Activated T-helper 9 cell treated with anti-CD3 and anti-CD28 coated beads, Interleukin-2, amount 50 U/mL, for 16 hours (primary cell): ENCODE results near the gene BTBD18.

ENCODE experiments used
- DNase-seq: peaks from one replicate; pipeline ENCODE4 v3.0.0-alpha.2; 2020; ENCODE audit warnings: low read depth

Gene BTBD18

DNA sequence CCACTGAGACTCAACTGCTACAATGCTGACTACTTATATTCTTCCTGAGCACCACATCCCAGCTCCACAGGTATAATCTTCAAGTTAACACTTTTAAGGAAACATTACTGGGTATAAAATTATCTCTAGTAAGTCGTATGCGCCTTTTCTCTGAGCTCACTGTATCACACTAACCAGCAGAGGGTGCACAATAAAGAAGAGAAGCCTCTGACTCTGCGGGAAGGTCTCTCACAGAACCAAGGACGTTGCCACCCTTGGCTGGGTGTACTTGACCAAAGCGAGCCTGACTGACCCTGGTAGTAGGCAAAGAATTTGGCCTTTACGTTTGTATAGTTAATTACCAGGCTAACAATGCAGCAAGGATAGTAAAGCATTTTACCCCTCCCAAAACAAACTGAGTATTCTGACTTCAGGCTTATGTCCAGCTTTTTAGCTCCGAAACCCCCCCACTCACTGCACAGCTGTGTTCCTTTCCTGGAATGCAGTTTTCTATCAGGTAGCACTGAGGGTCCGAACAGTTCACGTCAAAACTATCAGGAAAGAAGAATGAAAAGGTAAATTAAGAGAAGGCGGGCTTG is at the start of gene BTBD18:
BTBD18 (minus strand) TSS at position 144 of the 578 bp plus-strand sequence. CDS start 631 bp downstream, outside the sequence.
- DNase-seq, result no peak

GRCh38 chr11:57801183-57801485 is 49.5 kb upstream of the BTBD18 start:
- no peak for DNase-seq

DNA sequence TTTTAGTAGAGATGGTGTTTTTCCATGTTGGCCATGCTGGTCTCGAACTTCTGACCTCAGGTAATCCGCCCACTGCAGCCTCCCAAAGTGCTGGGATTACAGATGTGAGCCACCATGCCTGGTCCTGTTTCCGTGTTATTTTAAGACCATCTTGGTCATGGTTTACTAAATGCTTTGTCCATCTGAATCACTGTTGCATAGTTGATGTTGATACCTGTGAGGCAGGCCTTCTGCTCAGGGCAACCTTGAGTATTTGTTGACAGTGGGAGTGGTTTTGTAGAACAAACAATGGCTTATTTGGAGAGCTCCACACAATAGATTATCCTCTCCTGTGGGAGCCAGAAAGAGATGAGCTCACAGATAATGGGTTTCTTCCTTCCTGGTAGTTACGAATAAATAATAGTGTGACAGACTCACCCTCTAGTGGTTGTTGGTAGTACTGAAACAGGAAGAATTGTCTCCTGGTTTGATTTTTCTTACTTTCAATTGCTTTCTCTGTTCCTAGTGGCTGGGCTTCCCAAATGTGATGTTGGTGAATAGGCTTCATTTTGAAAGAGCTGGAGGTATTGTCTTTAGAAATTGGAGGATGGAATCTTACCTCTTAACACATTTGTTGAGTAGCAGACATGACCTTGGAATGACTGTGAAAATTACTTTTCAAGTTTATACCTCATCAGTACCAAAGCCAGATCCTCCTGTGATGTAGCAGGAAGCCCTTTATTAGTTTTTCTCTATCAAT is 49.0 kb upstream of the BTBD18 start:
- DNase-seq, result no peak

- DNase-seq, result no peak
These were observed 47.4 kb upstream of the BTBD18 start for GRCh38 chr11:57798905-57799559.

- no peak for DNase-seq
These were observed 41.9 kb upstream of the BTBD18 start for GRCh38 chr11:57793351-57794115.

- DNase-seq, result no peak
These were observed 41.3 kb upstream of the BTBD18 start for GRCh38 chr11:57792870-57793269.

- peak; percentile 72 for DNase-seq
These were observed 40.5 kb upstream of the BTBD18 start for GRCh38 chr11:57792060-57792541.

- DNase-seq, result no peak
These were observed 39.9 kb upstream of the BTBD18 start for GRCh38 chr11:57791321-57792059.

DNA sequence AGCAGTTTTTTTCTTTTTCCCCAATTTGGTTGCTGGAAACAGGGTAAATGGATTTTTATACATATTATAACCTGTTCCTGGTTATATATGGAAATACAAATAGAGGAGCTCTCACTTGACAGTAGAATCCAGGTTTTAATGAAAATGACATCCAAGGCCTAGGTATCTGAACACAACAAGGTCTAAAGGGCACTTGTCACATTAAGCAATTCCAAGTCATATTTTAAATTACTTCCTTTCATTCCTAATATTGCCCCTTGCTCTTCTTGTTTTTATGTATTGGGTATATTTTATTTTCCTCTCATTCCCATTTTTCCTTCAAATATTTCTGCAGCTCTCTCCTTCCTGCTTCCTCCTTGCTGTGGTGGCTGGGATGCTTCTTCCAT is 37.1 kb upstream of the BTBD18 start:
- no peak for DNase-seq

- DNase-seq, result no peak
These were observed 36.5 kb upstream of the BTBD18 start for GRCh38 chr11:57787920-57788702.

DNA sequence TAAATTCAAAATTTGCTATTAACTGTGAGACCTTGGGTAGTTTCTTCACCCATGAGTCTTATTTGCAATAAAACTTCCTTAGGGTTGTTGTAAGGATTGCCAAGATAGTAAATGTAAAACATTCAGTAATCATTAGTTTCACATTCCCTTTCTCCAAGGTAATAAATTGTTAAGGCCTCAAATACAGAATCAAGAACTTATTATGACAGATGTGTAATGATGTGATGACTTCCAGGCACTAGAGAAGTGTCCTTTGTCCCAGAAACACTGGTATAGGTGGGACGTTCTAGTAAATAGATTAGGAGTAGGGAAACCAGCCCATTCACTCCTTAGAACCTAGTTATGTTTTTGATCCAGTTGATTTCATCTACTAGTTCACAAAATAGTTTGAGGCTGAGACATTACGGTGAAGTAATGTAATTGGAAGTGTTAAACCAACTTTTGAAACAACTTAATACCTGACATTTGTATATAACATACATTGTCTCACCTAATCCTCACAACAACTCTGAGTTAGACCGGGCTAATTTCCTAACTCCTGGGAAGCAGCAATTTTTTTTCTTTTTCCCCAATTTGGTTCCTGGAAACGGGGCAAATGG is 35.5 kb upstream of the BTBD18 start:
- DNase-seq, result no peak

DNA sequence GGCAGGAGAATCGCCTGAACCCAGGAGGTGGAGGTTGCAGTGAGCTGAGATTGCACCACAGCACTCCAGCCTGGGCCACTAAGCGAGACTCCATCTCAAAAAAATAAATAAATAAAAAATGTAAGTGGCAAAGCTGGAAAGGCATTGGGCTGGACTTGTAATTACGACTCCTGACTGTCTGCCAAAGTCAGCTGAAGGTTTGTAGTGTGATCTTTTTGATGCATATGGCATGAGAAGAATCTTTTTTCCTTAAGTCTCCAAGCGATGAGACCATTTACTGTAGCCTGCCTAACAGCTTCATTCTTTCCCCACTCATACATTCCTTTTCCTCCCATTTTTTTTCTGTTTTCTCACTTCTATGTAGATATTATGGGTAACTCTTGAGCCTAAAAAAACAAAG is 34.8 kb upstream of the BTBD18 start:
- no peak for DNase-seq

DNA sequence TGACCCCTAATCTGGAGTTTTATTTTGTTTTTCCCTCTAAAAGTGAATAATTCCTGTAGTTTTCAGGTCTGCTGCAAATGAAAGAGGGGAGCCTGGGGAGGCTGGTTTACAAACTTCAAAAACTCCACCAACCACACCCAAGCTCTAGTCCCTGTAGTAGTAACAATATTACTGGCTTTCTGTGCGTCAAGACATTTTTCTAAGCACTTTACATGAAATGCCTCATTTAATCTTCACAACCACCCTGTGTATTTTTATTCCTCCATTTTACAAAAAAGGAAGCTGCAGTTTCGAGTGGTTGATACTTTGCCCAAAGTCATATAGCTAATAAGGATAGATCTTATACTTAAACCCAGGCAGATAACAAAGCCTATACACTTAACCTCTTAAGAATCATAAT is 33.5 kb upstream of the BTBD18 start:
- DNase-seq, result no peak

DNA sequence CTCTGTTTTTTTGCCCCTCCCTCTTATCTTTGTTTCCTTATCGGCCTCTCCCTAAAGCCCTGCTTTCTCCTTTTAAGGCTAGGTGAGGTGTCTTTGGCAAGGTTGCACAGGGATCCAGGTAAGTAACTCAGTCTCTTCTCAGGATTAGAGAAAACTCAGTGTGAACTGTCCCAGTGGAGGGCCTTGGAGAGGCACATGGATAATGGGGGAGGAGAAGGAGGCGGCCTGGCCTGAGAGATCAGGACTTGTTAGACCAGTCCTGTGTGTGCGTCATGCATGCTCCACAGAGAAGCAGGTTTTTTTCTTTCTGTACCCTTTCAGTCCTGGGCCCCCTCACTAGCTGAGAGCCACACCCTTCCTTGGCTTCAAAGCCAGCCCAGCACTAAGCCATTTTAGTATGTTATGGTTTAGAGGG is 29.9 kb upstream of the BTBD18 start:
- no peak for DNase-seq

- DNase-seq, result no peak
These were observed 27.7 kb upstream of the BTBD18 start for GRCh38 chr11:57779276-57779675.

GRCh38 chr11:57778318-57779037 is 26.9 kb upstream of the BTBD18 start:
- no peak for DNase-seq

DNA sequence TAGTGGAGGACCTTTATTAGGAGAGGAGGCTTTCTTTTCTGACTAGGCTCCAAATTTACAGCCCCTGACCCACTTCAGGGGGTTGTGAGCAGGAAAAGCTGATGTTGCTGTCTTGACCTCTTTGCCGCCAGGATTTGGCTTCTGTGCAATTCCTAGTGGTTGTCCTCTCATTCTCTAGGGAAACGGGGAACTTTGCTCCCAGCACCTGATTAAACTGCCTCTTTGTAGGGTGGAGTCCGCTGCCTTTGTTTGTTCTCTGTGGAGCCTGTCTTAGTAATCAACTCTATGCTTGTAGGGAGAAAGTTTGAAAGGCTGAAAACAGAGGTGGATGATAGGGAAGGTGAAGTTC is 26.3 kb upstream of the BTBD18 start:
- no peak for DNase-seq

GRCh38 chr11:57776577-57777210 is 25.1 kb upstream of the BTBD18 start:
- DNase-seq, result no peak

- DNase-seq, result no peak
These were observed 24.5 kb upstream of the BTBD18 start for GRCh38 chr11:57776031-57776521.
